ENCODE data around the gene CHCHD10.
A peak's percentile ranks its signal among the peaks of the same experiment; 100 is the strongest.

Gene CHCHD10

GRCh38 chr22:23759566-23759965, 8.2 kb downstream of the CHCHD10 start:
- H3K4me1 Mint-ChIP-seq: peaks cover 16% of the 10 kb centered on the region
- H3K9me3 Mint-ChIP-seq: no peaks in the 10 kb centered on the region
- no peak for TF ChIP-seq CTCF (IDR thresholded peaks at IDR 0.05; ENCODE audit: unreplicated experiment in 3 of 3)
- no peak overlapping the region for H3K4me3 Mint-ChIP-seq
- no peaks in the 10 kb centered on the region for H3K27me3 Mint-ChIP-seq (ENCODE audit: low read depth)
- no peak overlapping the region for H3K27ac Mint-ChIP-seq
- no peaks in the 10 kb centered on the region for H3K36me3 Mint-ChIP-seq (ENCODE audit: low read depth)

GRCh38 chr22:23756891-23757290, 10.9 kb downstream of the CHCHD10 start:
- TF ChIP-seq CTCF (IDR thresholded peaks at IDR 0.05; ENCODE audit: unreplicated experiment in 3 of 3): no peak
- Mint-ChIP-seq H3K36me3 (ENCODE audit: low read depth) (no peaks in the 10 kb centered on the region), H3K27ac (no peak overlapping the region)

GRCh38 chr22:23755711-23756110, 12.1 kb downstream of the CHCHD10 start:
- no peak for TF ChIP-seq CTCF (IDR thresholded peaks at IDR 0.05; ENCODE audit: unreplicated experiment in 3 of 3)
- Mint-ChIP-seq H3K36me3 (ENCODE audit: low read depth) (no peaks in the 10 kb centered on the region), H3K27me3 (ENCODE audit: low read depth) (no peaks in the 10 kb centered on the region), H3K4me1 (no peaks in the 10 kb centered on the region), H3K27ac (peak overlapping the region in 1 of 3 experiments; percentile 14), H3K4me3 (no peak overlapping the region), H3K9me3 (no peaks in the 10 kb centered on the region)

More at GRCh38 chr22:23756891-23757290, 10.9 kb downstream of the CHCHD10 start:
- H3K4me1 Mint-ChIP-seq: no peaks in the 10 kb centered on the region
- no peaks in the 10 kb centered on the region for H3K27me3 Mint-ChIP-seq (ENCODE audit: low read depth)
- peak overlapping the region in 1 of 3 experiments; percentile 7 for H3K4me3 Mint-ChIP-seq
- H3K9me3 Mint-ChIP-seq: no peaks in the 10 kb centered on the region

- peaks cover 5% of the 10 kb centered on the region for H3K4me1 Mint-ChIP-seq
- H3K27me3 Mint-ChIP-seq (ENCODE audit: low read depth): no peaks in the 10 kb centered on the region
- H3K36me3 Mint-ChIP-seq (ENCODE audit: low read depth): no peaks in the 10 kb centered on the region
- H3K9me3 Mint-ChIP-seq: no peaks in the 10 kb centered on the region
- no peak for TF ChIP-seq CTCF (IDR thresholded peaks at IDR 0.05; ENCODE audit: unreplicated experiment in 3 of 3)
- peak overlapping the region in 2 of 3 experiments; percentile 31 to 42 for H3K4me3 Mint-ChIP-seq
- peak overlapping the region in 1 of 3 experiments; percentile 14 for H3K27ac Mint-ChIP-seq
Measured at GRCh38 chr22:23754980-23755636, 12.7 kb downstream of the CHCHD10 start.

GRCh38 chr22:23754220-23754919, 13.4 kb downstream of the CHCHD10 start, which contains the start of gene VPREB3:
TSS of gene VPREB3 (minus strand) at chr22:23754425. CDS start at chr22:23754363, 62 bp downstream.
- Mint-ChIP-seq H3K36me3 (ENCODE audit: low read depth) (no peaks in the 10 kb centered on the region), H3K4me1 (peaks cover 12% of the 10 kb centered on the region), H3K27me3 (ENCODE audit: low read depth) (no peaks in the 10 kb centered on the region), H3K4me3 (peak within 1 kb of the TSS; percentile 52 to 72 (median 68)), H3K27ac (peak within 1 kb of the TSS in 2 of 3 experiments; percentile 14 to 51), H3K9me3 (no peaks in the 10 kb centered on the region)
- no peak for TF ChIP-seq CTCF (IDR thresholded peaks at IDR 0.05; ENCODE audit: unreplicated experiment in 3 of 3)
